Mesodermal cell (in vitro differentiated cells): ENCODE data around the gene EPHA2.

ENCODE experiments used
- H3K27ac ChIP-seq: 2 replicates; pipeline ENCODE4 v1.7.0; 2013; ENCODE audit warnings: mild to moderate bottlenecking, low read depth, low read length, moderate library complexity; ENCODE audit not compliant: severe bottlenecking
- H3K36me3 ChIP-seq: 2 replicates; pipeline ENCODE4 v1.7.1; 2013; ENCODE audit warnings: mild to moderate bottlenecking, low read length, moderate library complexity; ENCODE audit not compliant: control insufficient read depth, insufficient read depth
- H3K4me1 ChIP-seq: one replicate; pipeline ENCODE4 v1.7.1; 2013; ENCODE audit warnings: mild to moderate bottlenecking, low read length; ENCODE audit not compliant: insufficient read depth, control insufficient read depth, poor library complexity, severe bottlenecking
- H3K4me3 ChIP-seq: 2 replicates; pipeline ENCODE4 v1.7.0; 2013; ENCODE audit warnings: low read length, control low read depth, mild to moderate bottlenecking; ENCODE audit not compliant: insufficient read depth, poor library complexity, severe bottlenecking; ENCODE audit errors: extremely low read depth
- H3K9me3 ChIP-seq: 2 replicates; pipeline ENCODE4 v1.7.1; 2013; ENCODE audit warnings: mild to moderate bottlenecking, low read length, moderate library complexity; ENCODE audit not compliant: control insufficient read depth
- WGBS, 2 experiments: methylation state at CpG; one replicate each; pipeline ENCODE4 v1.1.5; 2013; ENCODE audit warnings: missing lambda C conversion rate in 2 of 2; ENCODE audit not compliant: insufficient coverage in 2 of 2; 5-methylcytosine and 5-hydroxymethylcytosine counted together

The EPHA2 gene

GRCh38 chr1:16183179-16183578 lies 27.3 kb upstream of the EPHA2 start:
- peaks cover 37% of the 10 kb centered on the region for H3K4me1 ChIP-seq
- 94 to 99% methylated on average over 11 to 13 of the region's 13 CpGs for WGBS, 2 experiments
- no peak overlapping the region for H3K27ac ChIP-seq
- no peaks in the 10 kb centered on the region for H3K9me3 ChIP-seq
- H3K36me3 ChIP-seq = no peaks in the 10 kb centered on the region
- H3K4me3 ChIP-seq = no peak overlapping the region

GRCh38 chr1:16181887-16182719 lies 26.2 kb upstream of the EPHA2 start:
- H3K36me3 ChIP-seq = no peaks in the 10 kb centered on the region
- WGBS, 2 experiments = 43 to 54% methylated on average over 13 to 17 of the region's 18 CpGs
- H3K4me1 ChIP-seq = peaks cover 32% of the 10 kb centered on the region
- peaks cover 4% of the 10 kb centered on the region for H3K9me3 ChIP-seq
- no peak overlapping the region for H3K4me3 ChIP-seq
- H3K27ac ChIP-seq = peak overlapping the region; percentile 91

- peaks cover 49% of the 10 kb centered on the region for H3K4me1 ChIP-seq
- peaks cover 4% of the 10 kb centered on the region for H3K9me3 ChIP-seq
- 80 to 88% methylated on average over 1 to 4 of the region's 13 CpGs for WGBS, 2 experiments
- H3K27ac ChIP-seq = no peak overlapping the region
- no peak overlapping the region for H3K4me3 ChIP-seq
- no peaks in the 10 kb centered on the region for H3K36me3 ChIP-seq
These were observed 24.5 kb upstream of the EPHA2 start for GRCh38 chr1:16180291-16180824.

GRCh38 chr1:16178596-16179497 lies 23.0 kb upstream of the EPHA2 start:
- WGBS, 2 experiments = 93 to 95% methylated on average over 14 to 15 of the region's 19 CpGs
- Histone ChIP-seq H3K36me3 (no peaks in the 10 kb centered on the region), H3K27ac (peak overlapping the region; percentile 29)

DNA sequence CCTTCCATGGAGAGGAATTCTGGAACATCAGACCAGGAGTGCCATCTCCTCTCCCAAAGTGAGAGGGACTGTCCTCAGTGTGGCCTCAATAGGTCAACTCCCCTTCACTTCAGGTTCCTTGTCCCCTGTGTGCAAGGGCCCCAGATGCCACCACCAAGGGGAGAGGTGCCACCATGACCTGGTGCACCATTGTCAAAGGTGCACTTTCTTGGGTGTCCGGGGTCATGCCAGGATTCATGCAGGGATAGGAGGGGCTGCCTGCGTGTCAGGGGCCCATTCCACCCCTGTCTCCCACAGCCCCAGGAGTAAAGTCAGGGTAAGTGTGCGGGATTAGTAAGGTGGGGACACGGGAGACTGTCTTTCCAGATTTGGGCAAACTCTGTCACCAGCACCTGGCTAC lies 21.4 kb upstream of the EPHA2 start:
- Histone ChIP-seq H3K4me3 (no peak overlapping the region), H3K9me3 (peaks cover 4% of the 10 kb centered on the region), H3K4me1 (peaks cover 58% of the 10 kb centered on the region), H3K36me3 (no peaks in the 10 kb centered on the region), H3K27ac (no peak overlapping the region)
- 93% methylated on average over 2 of the region's 4 CpGs; no CpG with 5 or more reads in 1 of the 2 experiments for WGBS, 2 experiments

More at GRCh38 chr1:16178596-16179497, 23.0 kb upstream of the EPHA2 start:
- Histone ChIP-seq H3K9me3 (peaks cover 4% of the 10 kb centered on the region), H3K4me1 (peaks cover 49% of the 10 kb centered on the region), H3K4me3 (no peak overlapping the region)

DNA sequence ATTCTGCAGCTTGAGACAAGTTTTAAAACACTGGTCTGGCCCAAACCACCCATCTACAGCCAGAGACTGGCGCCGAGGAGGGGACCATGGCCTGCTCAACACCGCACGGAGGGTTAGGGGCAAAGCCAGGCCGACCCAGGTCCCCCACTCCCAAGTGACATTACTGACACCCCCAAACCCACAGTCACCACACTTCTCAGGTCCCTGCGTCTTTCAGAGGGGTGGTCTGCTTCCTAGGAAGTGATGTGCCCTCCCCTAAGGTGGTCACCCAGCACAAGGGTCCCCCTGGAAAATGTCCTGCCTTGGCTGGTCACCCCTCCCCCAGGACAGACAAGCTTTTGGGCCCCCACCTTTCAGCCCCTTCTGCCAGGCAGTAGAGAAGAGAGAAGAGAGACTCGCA lies 20.8 kb upstream of the EPHA2 start:
- Histone ChIP-seq H3K4me3 (no peak overlapping the region), H3K9me3 (peaks cover 4% of the 10 kb centered on the region), H3K4me1 (peaks cover 57% of the 10 kb centered on the region), H3K27ac (peak overlapping the region; percentile 73), H3K36me3 (no peaks in the 10 kb centered on the region)
- 93 to 100% methylated on average over 5 to 6 of the region's 7 CpGs for whole genome bisulfite sequencing, 2 experiments

DNA sequence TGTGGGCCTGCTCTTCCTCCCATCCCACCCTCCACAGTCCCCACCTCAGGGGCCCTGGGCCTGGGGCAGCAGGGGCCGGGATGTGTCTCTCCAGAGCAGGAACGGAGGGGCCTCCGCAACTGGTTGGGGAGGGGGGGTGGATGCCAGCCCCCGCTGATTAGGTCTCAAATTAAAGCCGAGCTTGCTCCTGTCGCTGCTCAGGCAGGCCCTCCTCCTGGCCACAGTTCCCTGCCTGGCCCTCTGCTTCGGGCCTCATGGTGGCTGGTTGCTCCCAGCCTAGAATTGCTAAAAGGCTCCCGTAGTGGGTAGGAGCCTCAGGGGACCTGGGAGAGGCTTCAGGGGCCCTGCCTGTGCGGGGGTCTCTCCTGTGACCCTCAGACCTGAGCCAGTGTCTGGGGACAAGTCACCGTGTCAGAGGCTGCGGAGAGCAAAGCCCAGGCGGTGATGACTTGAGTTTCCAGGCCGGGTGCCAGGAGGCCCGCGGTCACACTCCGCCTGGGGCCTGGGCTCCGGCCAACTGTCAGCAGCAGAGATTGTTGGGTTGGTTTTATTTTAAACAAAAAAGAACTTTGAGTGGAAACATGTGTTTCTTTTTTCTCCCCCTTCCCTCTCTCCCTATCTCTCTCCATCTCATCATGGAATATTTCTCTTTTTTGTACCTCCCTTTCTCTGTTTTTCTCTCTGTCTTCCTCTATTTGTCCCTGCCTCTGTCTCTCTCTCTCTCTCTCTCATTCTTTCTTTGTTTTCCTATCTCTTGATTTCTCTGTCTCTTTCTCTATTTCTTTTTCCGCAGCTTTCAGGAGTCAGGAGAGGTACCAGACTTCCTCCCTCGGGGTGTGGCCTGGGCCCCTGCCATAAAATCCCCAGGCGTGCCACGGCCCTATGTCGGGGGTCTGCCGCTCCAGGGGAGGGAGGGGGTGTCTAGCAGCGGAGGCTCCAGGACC lies 20.0 kb upstream of the EPHA2 start:
- 70 to 76% methylated on average over 11 to 16 of the region's 24 CpGs for WGBS, 2 experiments
- H3K36me3 ChIP-seq = no peaks in the 10 kb centered on the region
- peak overlapping the region; percentile 73 for H3K27ac ChIP-seq
- no peak overlapping the region for H3K4me3 ChIP-seq
- H3K4me1 ChIP-seq = peaks cover 54% of the 10 kb centered on the region
- peaks cover 4% of the 10 kb centered on the region for H3K9me3 ChIP-seq

GRCh38 chr1:16174886-16175598 lies 19.2 kb upstream of the EPHA2 start:
- peaks cover 49% of the 10 kb centered on the region for H3K4me1 ChIP-seq
- WGBS, 2 experiments = 89 to 93% methylated on average over 14 to 20 of the region's 22 CpGs
- peak overlapping the region; percentile 73 for H3K27ac ChIP-seq

DNA sequence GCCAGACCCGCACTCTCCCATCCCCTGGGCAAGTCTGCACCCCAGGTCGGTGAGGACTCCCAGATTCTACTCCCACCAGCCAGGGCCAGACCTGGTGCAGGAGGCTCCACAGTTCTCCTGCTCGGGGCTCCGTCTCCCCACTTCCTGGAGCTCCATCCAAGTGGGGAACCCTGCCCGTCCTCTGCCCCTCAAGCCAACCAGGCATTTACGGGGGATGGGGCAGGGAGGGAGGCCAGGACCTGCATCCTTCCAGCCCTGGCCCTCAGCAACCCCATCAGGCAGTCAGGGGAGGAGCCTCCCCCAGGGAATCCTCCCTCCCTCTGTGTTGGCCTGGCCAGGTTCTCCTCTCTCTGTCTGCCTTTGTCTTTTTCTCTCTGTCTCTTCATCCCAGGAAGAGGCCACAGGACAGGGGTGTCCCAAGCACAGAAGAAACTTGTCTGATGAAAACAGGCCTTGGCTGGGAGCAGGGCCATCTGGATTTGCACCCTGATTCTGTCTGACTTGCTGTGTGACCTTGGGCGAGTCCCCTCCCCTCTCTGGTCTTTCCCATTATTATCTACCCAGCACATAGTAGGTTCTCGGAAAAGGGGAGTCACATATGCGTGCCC lies 18.5 kb upstream of the EPHA2 start:
- peaks cover 49% of the 10 kb centered on the region for H3K4me1 ChIP-seq
- no peak overlapping the region for H3K4me3 ChIP-seq
- whole genome bisulfite sequencing, 2 experiments = 96 to 97% methylated on average over 4 to 5 of the region's 9 CpGs
- H3K27ac ChIP-seq = peak overlapping the region; percentile 71
- peaks cover 4% of the 10 kb centered on the region for H3K9me3 ChIP-seq
- no peaks in the 10 kb centered on the region for H3K36me3 ChIP-seq

More at GRCh38 chr1:16174886-16175598, 19.2 kb upstream of the EPHA2 start:
- Histone ChIP-seq H3K9me3 (peaks cover 4% of the 10 kb centered on the region), H3K36me3 (no peaks in the 10 kb centered on the region), H3K4me3 (no peak overlapping the region)
